ENCODE measurements around the gene AKT3.
A peak's percentile ranks its signal among the peaks of the same experiment; 100 is the strongest.

AKT3 gene

GRCh38 chr1:243725075-243725474, 125.0 kb downstream of the AKT3 start:
- no peak for DNase-seq (ENCODE audit: low read depth in 2 of 2)
- H3K4me3 ChIP-seq (replicated peaks in 1 of 2; ENCODE audit: low read depth in 2 of 2, low read length in 2 of 2), result no peak overlapping the region
- no peak for TF ChIP-seq CTCF (IDR thresholded peaks at IDR 0.05; ENCODE audit: low read depth, low read length)

- DNase-seq (ENCODE audit: low read depth in 2 of 2), result peak; percentile 53 to 58
- H3K4me3 ChIP-seq (replicated peaks in 1 of 2; ENCODE audit: low read depth in 2 of 2, low read length in 2 of 2), result no peak overlapping the region
- no peak for TF ChIP-seq CTCF (IDR thresholded peaks at IDR 0.05; ENCODE audit: low read depth, low read length)
These were observed 126.5 kb downstream of the AKT3 start for GRCh38 chr1:243723458-243724043.

- no peak for DNase-seq (ENCODE audit: low read depth in 2 of 2)
- TF ChIP-seq CTCF (IDR thresholded peaks at IDR 0.05; ENCODE audit: low read depth, low read length), result no peak
- H3K4me3 ChIP-seq (replicated peaks in 1 of 2; ENCODE audit: low read depth in 2 of 2, low read length in 2 of 2), result no peak overlapping the region
These were observed 127.0 kb downstream of the AKT3 start for GRCh38 chr1:243723050-243723449.

GRCh38 chr1:243719476-243719875, 130.6 kb downstream of the AKT3 start:
- no peak for TF ChIP-seq CTCF (IDR thresholded peaks at IDR 0.05; ENCODE audit: low read depth, low read length)
- no peak for DNase-seq (ENCODE audit: low read depth in 2 of 2)
- H3K4me3 ChIP-seq (replicated peaks in 1 of 2; ENCODE audit: low read depth in 2 of 2, low read length in 2 of 2), result no peak overlapping the region

GRCh38 chr1:243718893-243719292, 131.2 kb downstream of the AKT3 start:
- DNase-seq (ENCODE audit: low read depth in 2 of 2), result peak; percentile 87
- H3K4me3 ChIP-seq (replicated peaks in 1 of 2; ENCODE audit: low read depth in 2 of 2, low read length in 2 of 2), result no peak overlapping the region
- no peak for TF ChIP-seq CTCF (IDR thresholded peaks at IDR 0.05; ENCODE audit: low read depth, low read length)

GRCh38 chr1:243718022-243718421, 132.0 kb downstream of the AKT3 start:
- H3K4me3 ChIP-seq (replicated peaks in 1 of 2; ENCODE audit: low read depth in 2 of 2, low read length in 2 of 2), result no peak overlapping the region
- no peak for DNase-seq (ENCODE audit: low read depth in 2 of 2)
- no peak for TF ChIP-seq CTCF (IDR thresholded peaks at IDR 0.05; ENCODE audit: low read depth, low read length)

- peak in 1 of 2 donors; percentile 22 for DNase-seq (ENCODE audit: low read depth in 2 of 2)
- no peak for TF ChIP-seq CTCF (IDR thresholded peaks at IDR 0.05; ENCODE audit: low read depth, low read length)
- H3K4me3 ChIP-seq (replicated peaks in 1 of 2; ENCODE audit: low read depth in 2 of 2, low read length in 2 of 2), result no peak overlapping the region
These were observed 133.1 kb downstream of the AKT3 start for GRCh38 chr1:243716906-243717305.
